ENCODE results near the gene PLVAP.

DNA sequence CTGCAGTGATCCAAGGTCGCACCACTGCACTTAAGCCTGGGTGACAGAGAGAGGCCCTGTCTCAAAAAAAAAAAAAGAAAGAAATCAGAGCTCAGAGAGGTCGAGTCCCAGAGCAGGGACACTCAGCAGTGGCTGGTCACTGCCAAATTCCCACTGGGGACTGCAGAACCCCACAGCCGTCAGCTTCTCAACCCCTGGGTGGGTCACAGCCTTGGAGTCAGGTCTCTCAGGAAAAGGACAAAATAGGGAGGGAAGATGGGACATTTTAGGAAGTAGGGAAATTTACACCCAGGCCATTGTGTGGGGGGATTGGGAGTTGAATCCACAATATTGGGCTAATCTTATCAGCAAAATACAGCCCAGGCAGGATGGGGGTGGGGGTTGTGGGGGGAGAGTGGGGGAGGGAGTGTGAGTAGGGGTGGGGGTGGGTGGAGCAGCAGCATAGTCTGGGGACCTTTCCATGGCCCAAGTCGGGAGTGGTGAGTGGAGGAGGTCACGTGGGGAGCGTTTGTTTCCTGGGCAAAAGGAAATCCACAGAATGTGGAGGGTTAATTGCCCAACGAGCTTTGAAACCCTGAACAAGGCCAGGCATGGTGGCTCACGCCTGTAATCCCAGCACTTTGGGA is 21.9 kb upstream of the PLVAP start:
- TF ChIP-seq, protein P1, sequence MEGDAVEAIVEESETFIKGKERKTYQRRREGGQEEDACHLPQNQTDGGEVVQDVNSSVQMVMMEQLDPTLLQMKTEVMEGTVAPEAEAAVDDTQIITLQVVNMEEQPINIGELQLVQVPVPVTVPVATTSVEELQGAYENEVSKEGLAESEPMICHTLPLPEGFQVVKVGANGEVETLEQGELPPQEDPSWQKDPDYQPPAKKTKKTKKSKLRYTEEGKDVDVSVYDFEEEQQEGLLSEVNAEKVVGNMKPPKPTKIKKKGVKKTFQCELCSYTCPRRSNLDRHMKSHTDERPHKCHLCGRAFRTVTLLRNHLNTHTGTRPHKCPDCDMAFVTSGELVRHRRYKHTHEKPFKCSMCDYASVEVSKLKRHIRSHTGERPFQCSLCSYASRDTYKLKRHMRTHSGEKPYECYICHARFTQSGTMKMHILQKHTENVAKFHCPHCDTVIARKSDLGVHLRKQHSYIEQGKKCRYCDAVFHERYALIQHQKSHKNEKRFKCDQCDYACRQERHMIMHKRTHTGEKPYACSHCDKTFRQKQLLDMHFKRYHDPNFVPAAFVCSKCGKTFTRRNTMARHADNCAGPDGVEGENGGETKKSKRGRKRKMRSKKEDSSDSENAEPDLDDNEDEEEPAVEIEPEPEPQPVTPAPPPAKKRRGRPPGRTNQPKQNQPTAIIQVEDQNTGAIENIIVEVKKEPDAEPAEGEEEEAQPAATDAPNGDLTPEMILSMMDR (IDR thresholded peaks at IDR 0.05), result no peak
- TF ChIP-seq GRHL2 (CRISPR knock-in tag; IDR thresholded peaks at IDR 0.05; ENCODE audit: insufficient replicate concordance, severe bottlenecking) (no peak), TEAD4 (CRISPR knock-in tag; IDR thresholded peaks at IDR 0.05) (no peak), GABPB1 (CRISPR knock-in tag; IDR thresholded peaks at IDR 0.05) (no peak), MYBL2 (CRISPR knock-in tag; IDR thresholded peaks at IDR 0.05) (no peak), NR2C2 (CRISPR knock-in tag; IDR thresholded peaks at IDR 0.05) (no peak), TCF7 (CRISPR knock-in tag; IDR thresholded peaks at IDR 0.05; ENCODE audit: low read depth) (no peak), SP1 (CRISPR knock-in tag; conservative IDR thresholded peaks at IDR 0.05) (no peak), JUN (CRISPR knock-in tag; IDR thresholded peaks at IDR 0.05) (no peak)
- TF ChIP-seq, protein P2, sequence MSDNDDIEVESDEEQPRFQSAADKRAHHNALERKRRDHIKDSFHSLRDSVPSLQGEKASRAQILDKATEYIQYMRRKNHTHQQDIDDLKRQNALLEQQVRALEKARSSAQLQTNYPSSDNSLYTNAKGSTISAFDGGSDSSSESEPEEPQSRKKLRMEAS (CRISPR knock-in tag; IDR thresholded peaks at IDR 0.05), result no peak
- TF ChIP-seq, protein P3, sequence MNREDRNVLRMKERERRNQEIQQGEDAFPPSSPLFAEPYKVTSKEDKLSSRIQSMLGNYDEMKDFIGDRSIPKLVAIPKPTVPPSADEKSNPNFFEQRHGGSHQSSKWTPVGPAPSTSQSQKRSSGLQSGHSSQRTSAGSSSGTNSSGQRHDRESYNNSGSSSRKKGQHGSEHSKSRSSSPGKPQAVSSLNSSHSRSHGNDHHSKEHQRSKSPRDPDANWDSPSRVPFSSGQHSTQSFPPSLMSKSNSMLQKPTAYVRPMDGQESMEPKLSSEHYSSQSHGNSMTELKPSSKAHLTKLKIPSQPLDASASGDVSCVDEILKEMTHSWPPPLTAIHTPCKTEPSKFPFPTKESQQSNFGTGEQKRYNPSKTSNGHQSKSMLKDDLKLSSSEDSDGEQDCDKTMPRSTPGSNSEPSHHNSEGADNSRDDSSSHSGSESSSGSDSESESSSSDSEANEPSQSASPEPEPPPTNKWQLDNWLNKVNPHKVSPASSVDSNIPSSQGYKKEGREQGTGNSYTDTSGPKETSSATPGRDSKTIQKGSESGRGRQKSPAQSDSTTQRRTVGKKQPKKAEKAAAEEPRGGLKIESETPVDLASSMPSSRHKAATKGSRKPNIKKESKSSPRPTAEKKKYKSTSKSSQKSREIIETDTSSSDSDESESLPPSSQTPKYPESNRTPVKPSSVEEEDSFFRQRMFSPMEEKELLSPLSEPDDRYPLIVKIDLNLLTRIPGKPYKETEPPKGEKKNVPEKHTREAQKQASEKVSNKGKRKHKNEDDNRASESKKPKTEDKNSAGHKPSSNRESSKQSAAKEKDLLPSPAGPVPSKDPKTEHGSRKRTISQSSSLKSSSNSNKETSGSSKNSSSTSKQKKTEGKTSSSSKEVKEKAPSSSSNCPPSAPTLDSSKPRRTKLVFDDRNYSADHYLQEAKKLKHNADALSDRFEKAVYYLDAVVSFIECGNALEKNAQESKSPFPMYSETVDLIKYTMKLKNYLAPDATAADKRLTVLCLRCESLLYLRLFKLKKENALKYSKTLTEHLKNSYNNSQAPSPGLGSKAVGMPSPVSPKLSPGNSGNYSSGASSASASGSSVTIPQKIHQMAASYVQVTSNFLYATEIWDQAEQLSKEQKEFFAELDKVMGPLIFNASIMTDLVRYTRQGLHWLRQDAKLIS (CRISPR knock-in tag; IDR thresholded peaks at IDR 0.05; ENCODE audit: borderline replicate concordance), result no peak
- TF ChIP-seq, protein P4, sequence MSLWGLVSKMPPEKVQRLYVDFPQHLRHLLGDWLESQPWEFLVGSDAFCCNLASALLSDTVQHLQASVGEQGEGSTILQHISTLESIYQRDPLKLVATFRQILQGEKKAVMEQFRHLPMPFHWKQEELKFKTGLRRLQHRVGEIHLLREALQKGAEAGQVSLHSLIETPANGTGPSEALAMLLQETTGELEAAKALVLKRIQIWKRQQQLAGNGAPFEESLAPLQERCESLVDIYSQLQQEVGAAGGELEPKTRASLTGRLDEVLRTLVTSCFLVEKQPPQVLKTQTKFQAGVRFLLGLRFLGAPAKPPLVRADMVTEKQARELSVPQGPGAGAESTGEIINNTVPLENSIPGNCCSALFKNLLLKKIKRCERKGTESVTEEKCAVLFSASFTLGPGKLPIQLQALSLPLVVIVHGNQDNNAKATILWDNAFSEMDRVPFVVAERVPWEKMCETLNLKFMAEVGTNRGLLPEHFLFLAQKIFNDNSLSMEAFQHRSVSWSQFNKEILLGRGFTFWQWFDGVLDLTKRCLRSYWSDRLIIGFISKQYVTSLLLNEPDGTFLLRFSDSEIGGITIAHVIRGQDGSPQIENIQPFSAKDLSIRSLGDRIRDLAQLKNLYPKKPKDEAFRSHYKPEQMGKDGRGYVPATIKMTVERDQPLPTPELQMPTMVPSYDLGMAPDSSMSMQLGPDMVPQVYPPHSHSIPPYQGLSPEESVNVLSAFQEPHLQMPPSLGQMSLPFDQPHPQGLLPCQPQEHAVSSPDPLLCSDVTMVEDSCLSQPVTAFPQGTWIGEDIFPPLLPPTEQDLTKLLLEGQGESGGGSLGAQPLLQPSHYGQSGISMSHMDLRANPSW (CRISPR knock-in tag; conservative IDR thresholded peaks at IDR 0.05; ENCODE audit: low read depth), result no peak
